Posterior cingulate gyrus (tissue), 11 donors: ENCODE measurements around the gene PLEKHA6.

Source experiments
- DNase-seq, 10 donors: peaks; one replicate each; pipeline versions ENCODE4 v3.0.0 to v3.0.0-alpha.2; 2020 to 2021; ENCODE audit warnings: mixed read lengths in 3 of 10
- intact Hi-C: fragments of 100-400 bp; cut with DNase I; formaldehyde crosslinking; loops from one replicate; pipeline ENCODE4 v1.15.1; 2023

Gene PLEKHA6

DNA sequence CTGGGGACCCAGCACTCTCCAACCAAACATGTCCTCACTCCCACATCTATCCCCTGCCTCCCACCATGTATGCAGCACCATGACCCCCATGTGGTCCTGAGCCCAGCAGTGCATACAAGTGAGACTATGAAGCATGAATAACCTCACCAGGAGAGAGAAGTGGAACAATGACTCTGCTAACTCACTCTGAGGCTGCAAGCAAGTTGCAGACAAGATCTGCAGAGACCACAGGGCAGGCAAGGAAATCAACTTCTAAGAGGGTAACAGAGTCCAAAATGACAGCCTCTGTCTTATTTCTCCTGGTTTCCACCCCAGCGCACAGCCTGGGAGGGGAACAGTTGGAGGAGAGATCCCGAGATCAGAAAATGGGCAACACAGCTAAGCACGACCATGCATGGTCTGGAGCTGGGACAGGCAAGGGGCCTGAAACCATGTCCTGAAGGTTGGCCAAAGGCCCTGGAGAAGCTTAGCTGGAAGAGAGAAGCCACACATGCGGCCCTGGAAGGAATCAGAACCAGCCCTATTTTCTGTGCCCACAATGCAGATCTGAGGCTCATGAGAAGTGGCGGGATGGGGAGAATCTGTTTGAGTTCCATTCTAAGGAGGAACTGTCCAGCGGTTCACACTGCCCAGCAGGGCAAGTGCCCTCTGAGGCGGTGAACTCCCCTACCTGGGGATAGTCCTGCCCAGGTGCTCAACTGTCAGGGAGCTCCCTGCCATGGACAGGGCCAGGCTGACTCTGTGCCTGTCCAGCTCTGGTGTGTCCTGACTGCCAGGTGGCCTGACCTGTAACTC is 181.0 kb downstream of the PLEKHA6 start:
- no peak for DNase-seq
- intact Hi-C loops = no loop called here

DNA sequence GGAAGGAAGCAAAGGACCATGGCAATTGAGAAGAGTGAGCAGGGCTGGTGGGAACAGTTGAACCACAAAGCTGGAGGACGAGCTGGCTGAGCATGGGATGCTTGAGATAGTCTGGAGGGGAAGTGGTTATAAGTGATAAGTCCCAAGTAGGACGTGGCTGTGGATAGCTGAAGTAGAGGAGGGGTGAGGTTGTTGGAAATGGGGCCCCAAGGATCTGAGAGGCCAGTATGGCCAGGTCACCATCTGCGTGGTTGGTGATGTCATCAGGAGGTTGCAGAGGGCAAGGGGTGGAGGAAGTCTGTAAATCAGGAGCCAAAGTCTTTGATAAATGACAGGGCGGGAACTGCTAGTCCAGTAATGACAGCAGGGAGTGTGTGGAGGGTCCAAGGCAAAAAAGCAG is 182.6 kb downstream of the PLEKHA6 start:
- DNase-seq = no peak
- intact Hi-C loops = no loop called here

DNA sequence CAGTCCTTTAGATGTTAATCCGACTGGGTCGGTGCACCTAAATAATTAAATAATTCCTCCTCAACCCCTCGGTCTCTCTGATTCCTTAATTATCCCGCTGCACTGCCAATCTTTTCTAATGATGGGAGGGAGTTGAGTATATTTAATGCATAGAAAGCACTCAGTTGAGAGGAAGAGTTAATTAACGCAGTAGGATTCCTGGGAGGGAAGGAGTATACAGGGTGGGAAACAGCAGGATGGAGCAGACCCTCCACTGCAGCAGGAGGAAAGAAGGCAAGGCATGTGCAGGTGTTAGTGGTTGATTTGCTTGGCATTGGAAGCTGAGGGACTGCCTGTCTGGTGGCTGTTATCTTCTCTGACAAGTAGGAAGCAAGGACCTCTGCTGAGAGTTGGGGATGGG is 183.7 kb downstream of the PLEKHA6 start:
- intact Hi-C loops = no loop called here
- DNase-seq = no peak

DNA sequence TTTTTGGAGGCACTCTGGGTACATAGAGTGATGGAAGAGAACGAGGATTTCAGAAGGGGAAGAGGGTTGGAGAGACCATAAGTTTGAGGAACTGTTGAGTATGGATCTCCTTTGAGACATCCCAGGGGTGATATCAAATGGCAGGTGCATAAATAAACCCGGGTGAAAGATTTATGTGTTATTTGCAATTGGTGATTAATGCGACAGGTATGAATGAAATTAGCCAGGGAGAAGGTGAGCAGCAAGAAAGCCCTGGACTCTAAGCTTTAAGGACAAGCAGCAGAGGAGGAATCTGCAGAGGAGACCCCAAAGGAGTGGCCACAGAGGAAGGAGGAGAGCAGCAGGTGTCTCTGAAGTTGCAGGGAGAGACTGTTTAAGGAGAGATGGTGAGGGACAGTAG is 184.8 kb downstream of the PLEKHA6 start:
- intact Hi-C loops = no loop called here
- DNase-seq = no peak

DNA sequence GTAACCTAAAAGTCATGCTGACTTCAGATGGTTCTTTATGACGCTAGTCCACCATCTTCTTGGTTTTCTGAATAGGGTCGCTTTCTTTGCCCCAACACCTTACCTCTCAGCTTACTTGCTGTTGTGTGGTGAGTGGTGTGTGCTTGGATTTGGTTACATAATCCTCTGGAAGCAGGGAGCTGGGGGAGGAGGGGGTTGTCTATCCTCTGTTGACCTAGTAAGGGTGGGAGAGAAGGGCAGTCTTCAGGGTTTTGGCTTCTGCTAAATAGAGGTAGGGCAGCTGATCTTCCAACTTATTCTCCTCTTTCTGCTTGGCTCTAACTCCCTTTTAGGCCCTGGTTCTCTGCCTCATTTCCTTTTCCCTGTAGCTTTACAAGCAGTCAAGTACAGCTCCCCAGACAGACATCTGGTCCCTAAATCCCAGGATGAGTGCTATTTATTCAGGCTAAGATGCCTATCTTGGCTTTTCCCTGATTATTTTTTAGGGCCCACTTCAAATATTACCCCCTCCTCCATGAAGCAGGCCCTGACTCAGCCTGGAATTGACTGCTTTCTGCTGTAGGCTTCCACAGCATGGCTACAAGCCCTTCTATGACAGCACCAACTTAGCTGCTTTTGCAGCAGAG is 187.2 kb downstream of the PLEKHA6 start:
- no peak for DNase-seq

DNA sequence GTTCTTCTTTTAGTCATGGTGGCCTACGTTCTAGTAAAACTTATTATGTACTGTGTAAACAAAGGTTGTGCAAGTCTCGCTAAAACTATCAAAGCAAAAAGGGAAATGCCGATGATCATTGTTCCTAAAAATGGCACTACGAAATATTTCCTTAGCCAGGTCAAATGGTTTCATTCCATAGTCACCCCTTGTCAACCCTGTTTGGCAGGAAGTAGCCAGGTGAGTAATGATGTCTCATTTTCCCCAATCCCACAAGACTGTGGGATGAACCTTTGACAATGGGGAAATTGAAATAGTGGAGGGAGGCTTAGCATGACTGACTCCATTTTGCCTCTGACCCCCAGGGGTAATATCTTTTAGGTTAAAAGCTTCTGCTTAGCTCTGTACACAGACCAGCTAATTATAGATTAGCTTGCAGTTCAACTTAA is 188.0 kb downstream of the PLEKHA6 start:
- no peak for DNase-seq
- intact Hi-C loops = no loop called here

More for the DNA sequence above, 187.2 kb downstream of the PLEKHA6 start:
- intact Hi-C loops = no loop called here

DNA sequence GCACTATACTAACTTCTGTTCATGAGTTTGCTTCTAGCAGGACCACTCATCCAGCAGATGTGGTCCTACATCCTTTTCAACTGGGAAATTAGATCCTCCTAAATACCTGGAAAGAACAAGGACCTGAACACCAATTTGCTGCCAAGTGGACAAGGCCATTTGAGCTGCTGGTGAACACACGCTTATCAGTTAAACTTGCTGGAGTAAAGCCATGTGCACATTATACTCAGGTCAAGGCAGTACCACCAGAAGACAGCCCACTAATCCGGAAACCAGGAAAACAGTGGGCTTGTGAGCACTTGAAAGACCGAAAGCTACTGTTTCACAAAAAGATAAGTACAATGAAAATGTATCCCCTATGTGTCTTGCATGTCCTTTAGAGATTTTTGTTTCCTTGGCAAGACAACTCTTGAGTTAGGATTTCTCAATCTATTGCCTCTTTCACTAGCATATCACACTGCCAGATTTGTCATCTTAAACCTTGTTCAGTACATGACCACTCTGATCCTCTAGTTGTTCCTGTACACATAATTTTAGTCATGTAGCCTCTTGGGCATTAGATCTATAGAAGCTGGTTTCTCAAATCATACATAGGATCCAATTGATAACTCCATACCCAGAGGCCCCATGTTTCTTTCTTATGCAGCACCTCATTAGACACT is 189.1 kb downstream of the PLEKHA6 start:
- DNase-seq = no peak
- intact Hi-C loops = no loop called here

DNA sequence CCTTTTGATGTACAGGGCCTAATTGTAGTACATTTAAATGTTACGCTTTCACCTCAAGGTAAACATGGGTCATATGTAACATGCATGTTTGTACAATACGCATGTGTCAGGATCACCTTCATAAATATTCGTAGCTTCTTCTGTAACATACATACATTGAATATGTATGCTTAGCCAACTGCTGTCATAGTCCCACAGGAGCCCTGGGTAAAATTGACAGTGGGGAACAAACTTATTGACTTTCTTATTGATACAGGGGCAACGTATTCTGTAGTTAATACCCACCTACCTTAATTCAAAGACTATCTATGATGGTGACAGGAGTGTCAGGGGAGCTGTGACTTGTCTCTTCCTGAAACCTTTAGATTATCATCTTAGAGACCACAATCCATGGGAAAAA is 189.9 kb downstream of the PLEKHA6 start:
- intact Hi-C loops = loop anchor here (10.0 kb wide), 1 partner anchor 325 kb away; the partner anchor contains the start of gene PIK3C2B
- no peak for DNase-seq
